Activated CD4-positive, alpha-beta T cell treated with anti-CD3 and anti-CD28 coated beads, Interleukin-2, amount 10 ng/mL, durations not matched to agents 7 days and 5 days (primary cell): ENCODE results near the gene FBP1. TPM values are rescaled to one million over a fixed set of nuclear protein-coding genes. Genes with fewer than 3 reads are reported as not detected.

ENCODE experiments used
- CTCF ChIA-PET: fragments of 350-600 bp; sonication (Branson Sonifier 250); formaldehyde crosslinking; loops from one replicate; lab custom pipeline; 2021; ENCODE audit warnings: antibody characterized with exemption; lab: Charles Lee
- POLR2A ChIA-PET: fragments of 350-600 bp; sonication (Branson Sonifier 250); formaldehyde crosslinking; loops from one replicate; lab custom pipeline; 2021; ENCODE audit warnings: antibody characterized with exemption; lab: Charles Lee
- DNase-seq: peaks from one replicate; pipeline ENCODE4 v3.0.0-alpha.2; 2020
- H3K27ac Mint-ChIP-seq: one replicate; pipeline ENCODE4 v1.8.0; 2021; ENCODE audit warnings: mild to moderate bottlenecking, moderate library complexity, mixed read lengths
- H3K27me3 Mint-ChIP-seq: one replicate; pipeline ENCODE4 v1.8.0; 2021; ENCODE audit warnings: mixed read lengths
- H3K36me3 Mint-ChIP-seq: one replicate; pipeline ENCODE4 v1.8.0; 2021; ENCODE audit warnings: low read depth, mixed read lengths
- H3K4me1 Mint-ChIP-seq: one replicate; pipeline ENCODE4 v1.8.0; 2021; ENCODE audit warnings: mixed read lengths
- H3K4me3 Mint-ChIP-seq: one replicate; pipeline ENCODE4 v1.8.0; 2021; ENCODE audit warnings: mild to moderate bottlenecking, moderate library complexity, mixed read lengths
- H3K9me3 Mint-ChIP-seq: one replicate; pipeline ENCODE4 v1.8.0; 2021; ENCODE audit warnings: mixed read lengths
- total RNA-seq, 2 experiments: library from RNA; stranded (reverse); gene quantifications; one replicate each; pipeline ENCODE4 v1.2.3, GENCODE V29; 2021

FBP1 gene
- total RNA-seq, 2 experiments from 2014 or later: 0.27 to 0.40 TPM

GRCh38 chr9:94668928-94669729, 29.8 kb upstream of the FBP1 start:
- Mint-ChIP-seq H3K4me1 (peaks cover 16% of the 10 kb centered on the region), H3K36me3 (no peaks in the 10 kb centered on the region), H3K27ac (peak overlapping the region; percentile 85), H3K9me3 (no peaks in the 10 kb centered on the region), H3K27me3 (peaks cover 17% of the 10 kb centered on the region), H3K4me3 (peak overlapping the region; percentile 78)
- peak; percentile 59 for DNase-seq
- POLR2A ChIA-PET: interaction anchor here (0.6 to 0.7 kb wide), 2 partner anchors 395 to 1507 kb away, joined by 4 to 6 read pairs; no protein-coding TSS in a partner anchor
- CTCF ChIA-PET: interaction anchor here (0.6 to 2.5 kb wide), 17 partner anchors 8 to 768 kb away, joined by 3 to 16 read pairs (median 4); no protein-coding TSS in a partner anchor

- H3K4me3 Mint-ChIP-seq: no peak overlapping the region
- DNase-seq: no peak
- ChIA-PET CTCF (interaction anchor here (0.9 to 2.5 kb wide), 7 partner anchors 9 to 463 kb away, joined by 3 to 16 read pairs (median 4); no protein-coding TSS in a partner anchor), POLR2A (no interaction called here)
- H3K4me1 Mint-ChIP-seq: peaks cover 16% of the 10 kb centered on the region
- H3K27me3 Mint-ChIP-seq: peaks cover 17% of the 10 kb centered on the region
- H3K27ac Mint-ChIP-seq: no peak overlapping the region
- H3K9me3 Mint-ChIP-seq: no peaks in the 10 kb centered on the region
- no peaks in the 10 kb centered on the region for H3K36me3 Mint-ChIP-seq
Measured at GRCh38 chr9:94668418-94668927, 29.2 kb upstream of the FBP1 start.

GRCh38 chr9:94666364-94667099, 27.2 kb upstream of the FBP1 start:
- H3K4me1 Mint-ChIP-seq: peaks cover 16% of the 10 kb centered on the region
- H3K36me3 Mint-ChIP-seq: no peaks in the 10 kb centered on the region
- no peak overlapping the region for H3K4me3 Mint-ChIP-seq
- H3K27ac Mint-ChIP-seq: no peak overlapping the region
- H3K27me3 Mint-ChIP-seq: peaks cover 13% of the 10 kb centered on the region
- CTCF ChIA-PET: no interaction called here
- no peak for DNase-seq
- POLR2A ChIA-PET: no interaction called here
- H3K9me3 Mint-ChIP-seq: no peaks in the 10 kb centered on the region

GRCh38 chr9:94665613-94666012, 26.3 kb upstream of the FBP1 start:
- Mint-ChIP-seq H3K4me3 (no peak overlapping the region), H3K36me3 (no peaks in the 10 kb centered on the region), H3K27ac (no peak overlapping the region), H3K4me1 (peaks cover 14% of the 10 kb centered on the region), H3K9me3 (no peaks in the 10 kb centered on the region), H3K27me3 (peaks cover 13% of the 10 kb centered on the region)
- POLR2A ChIA-PET: no interaction called here
- CTCF ChIA-PET: no interaction called here
- DNase-seq: no peak

- no peak overlapping the region for H3K4me3 Mint-ChIP-seq
- CTCF ChIA-PET: interaction anchor here (1.0 kb wide), 1 partner anchor 466 kb away, joined by 3 read pairs; no protein-coding TSS in a partner anchor
- H3K36me3 Mint-ChIP-seq: no peaks in the 10 kb centered on the region
- peaks cover 9% of the 10 kb centered on the region for H3K4me1 Mint-ChIP-seq
- H3K27ac Mint-ChIP-seq: no peak overlapping the region
- H3K27me3 Mint-ChIP-seq: peaks cover 13% of the 10 kb centered on the region
- no peaks in the 10 kb centered on the region for H3K9me3 Mint-ChIP-seq
- POLR2A ChIA-PET: no interaction called here
- DNase-seq: no peak
Measured at GRCh38 chr9:94664801-94665200, 25.5 kb upstream of the FBP1 start.

- Mint-ChIP-seq H3K27ac (no peak overlapping the region), H3K4me1 (peaks cover 2% of the 10 kb centered on the region), H3K27me3 (peaks cover 13% of the 10 kb centered on the region), H3K4me3 (no peak overlapping the region), H3K9me3 (no peaks in the 10 kb centered on the region), H3K36me3 (no peaks in the 10 kb centered on the region)
- no peak for DNase-seq
- CTCF ChIA-PET: interaction anchor here (1.2 kb wide), 1 partner anchor 108 kb away, joined by 3 read pairs; no protein-coding TSS in a partner anchor
- POLR2A ChIA-PET: no interaction called here
Measured at GRCh38 chr9:94663640-94664039, 24.3 kb upstream of the FBP1 start.

- Mint-ChIP-seq H3K27ac (no peak overlapping the region), H3K36me3 (no peaks in the 10 kb centered on the region), H3K9me3 (no peaks in the 10 kb centered on the region), H3K4me1 (peaks cover 2% of the 10 kb centered on the region), H3K4me3 (no peak overlapping the region), H3K27me3 (peaks cover 11% of the 10 kb centered on the region)
- ChIA-PET CTCF (interaction anchor here (1.2 kb wide), 1 partner anchor 108 kb away, joined by 3 read pairs; no protein-coding TSS in a partner anchor), POLR2A (no interaction called here)
- DNase-seq: no peak
Measured at GRCh38 chr9:94663140-94663539, 23.8 kb upstream of the FBP1 start.

- Mint-ChIP-seq H3K9me3 (no peaks in the 10 kb centered on the region), H3K27ac (no peak overlapping the region), H3K4me1 (peaks cover 31% of the 10 kb centered on the region), H3K27me3 (peaks cover 1% of the 10 kb centered on the region), H3K36me3 (no peaks in the 10 kb centered on the region), H3K4me3 (no peak overlapping the region)
- POLR2A ChIA-PET: no interaction called here
- DNase-seq: no peak
- CTCF ChIA-PET: interaction anchor here (0.8 to 3.4 kb wide), 4 partner anchors 12 to 474 kb away, joined by 3 to 16 read pairs (median 3); no protein-coding TSS in a partner anchor
Measured at GRCh38 chr9:94657021-94657725, 17.9 kb upstream of the FBP1 start.

- H3K9me3 Mint-ChIP-seq: no peaks in the 10 kb centered on the region
- H3K27ac Mint-ChIP-seq: peak overlapping the region; percentile 66
- POLR2A ChIA-PET: no interaction called here
- H3K36me3 Mint-ChIP-seq: no peaks in the 10 kb centered on the region
- H3K4me3 Mint-ChIP-seq: peak overlapping the region; percentile 50
- DNase-seq: peak; percentile 55
- H3K4me1 Mint-ChIP-seq: peaks cover 31% of the 10 kb centered on the region
- H3K27me3 Mint-ChIP-seq: peaks cover 6% of the 10 kb centered on the region
- CTCF ChIA-PET: interaction anchor here (0.6 to 1.2 kb wide), 5 partner anchors 25 to 475 kb away, joined by 3 read pairs; no protein-coding TSS in a partner anchor
Measured at GRCh38 chr9:94656200-94656599, 16.9 kb upstream of the FBP1 start.

GRCh38 chr9:94655739-94656138, 16.4 kb upstream of the FBP1 start:
- no peak for DNase-seq
- ChIA-PET POLR2A (no interaction called here), CTCF (interaction anchor here (0.6 kb wide), 1 partner anchor 60 kb away, joined by 3 read pairs; no protein-coding TSS in a partner anchor)
- peaks cover 8% of the 10 kb centered on the region for H3K27me3 Mint-ChIP-seq
- peaks cover 31% of the 10 kb centered on the region for H3K4me1 Mint-ChIP-seq
- H3K4me3 Mint-ChIP-seq: peak overlapping the region; percentile 50
- no peaks in the 10 kb centered on the region for H3K9me3 Mint-ChIP-seq
- no peaks in the 10 kb centered on the region for H3K36me3 Mint-ChIP-seq
- peak overlapping the region; percentile 66 for H3K27ac Mint-ChIP-seq

- H3K4me3 Mint-ChIP-seq: no peak overlapping the region
- ChIA-PET POLR2A (no interaction called here), CTCF (interaction anchor here (0.5 kb wide), 1 partner anchor 433 kb away, joined by 4 read pairs; no protein-coding TSS in a partner anchor)
- H3K27me3 Mint-ChIP-seq: peaks cover 8% of the 10 kb centered on the region
- H3K27ac Mint-ChIP-seq: no peak overlapping the region
- H3K9me3 Mint-ChIP-seq: no peaks in the 10 kb centered on the region
- no peaks in the 10 kb centered on the region for H3K36me3 Mint-ChIP-seq
- H3K4me1 Mint-ChIP-seq: peaks cover 31% of the 10 kb centered on the region
- DNase-seq: no peak
Measured at GRCh38 chr9:94654165-94654894, 15.0 kb upstream of the FBP1 start.
